G401 (cell line): ENCODE measurements around the gene NSD1. TPM values are rescaled to one million over a fixed set of nuclear protein-coding genes. Genes with fewer than 3 reads are reported as not detected.

ENCODE experiments used
- DNase-seq: peaks from one replicate; pipeline ENCODE4 v3.0.0-alpha.2; 2015; ENCODE audit warnings: low spot score
- in situ Hi-C: cut with HindIII; loops from 2 replicates; pipeline ENCODE4 v1.10.0; 2016; ENCODE audit warnings: low sequenced_read_pairs, mixed read lengths
- total RNA-seq: library from RNA; depleted of rRNA; stranded (reverse); fragments of >200 nt; shearing (Covaris generic); gene quantifications from 2 replicates; pipeline ENCODE4 v1.2.3, GENCODE V29; 2014

NSD1 gene
- total RNA-seq, 1 experiment from 2014 or later: 32.1 TPM

DNA sequence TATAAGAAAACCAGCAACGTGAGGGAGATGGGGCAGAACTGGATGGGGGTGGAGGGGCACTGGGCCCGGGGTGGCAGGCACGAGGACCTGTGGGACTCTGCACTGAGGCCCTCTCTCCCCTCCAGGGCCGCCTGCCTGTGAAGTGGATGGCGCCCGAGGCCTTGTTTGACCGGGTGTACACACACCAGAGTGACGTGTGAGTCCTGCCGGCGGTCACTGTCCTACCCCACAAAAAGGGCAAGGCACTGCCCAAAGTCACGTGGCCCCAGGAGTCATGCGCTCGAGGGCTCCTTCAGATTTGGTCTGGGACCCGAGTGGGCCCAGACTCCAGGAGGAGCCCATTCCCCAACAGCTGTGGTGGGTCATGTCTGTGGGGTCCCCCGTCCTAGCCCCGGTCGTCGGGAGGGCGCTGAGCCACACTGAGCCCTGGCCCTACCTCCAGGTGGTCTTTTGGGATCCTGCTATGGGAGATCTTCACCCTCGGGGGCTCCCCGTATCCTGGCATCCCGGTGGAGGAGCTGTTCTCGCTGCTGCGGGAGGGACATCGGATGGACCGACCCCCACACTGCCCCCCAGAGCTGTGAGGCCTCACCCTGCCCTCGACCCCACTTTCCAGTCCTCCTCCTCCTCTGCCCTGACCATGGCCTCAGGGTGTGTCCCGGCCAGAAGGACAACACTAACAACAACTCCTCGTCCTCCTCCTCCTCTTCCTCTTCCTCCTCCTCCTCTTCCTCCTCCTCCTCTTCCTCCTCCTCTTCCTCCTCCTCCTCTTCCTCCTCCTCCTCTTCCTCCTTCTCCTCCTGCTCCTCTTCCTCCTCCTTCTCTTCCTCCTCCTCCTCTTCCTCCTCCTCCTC is 37.2 kb upstream of the NSD1 start:
- no peak for DNase-seq
- in situ Hi-C loops: no loop called here

DNA sequence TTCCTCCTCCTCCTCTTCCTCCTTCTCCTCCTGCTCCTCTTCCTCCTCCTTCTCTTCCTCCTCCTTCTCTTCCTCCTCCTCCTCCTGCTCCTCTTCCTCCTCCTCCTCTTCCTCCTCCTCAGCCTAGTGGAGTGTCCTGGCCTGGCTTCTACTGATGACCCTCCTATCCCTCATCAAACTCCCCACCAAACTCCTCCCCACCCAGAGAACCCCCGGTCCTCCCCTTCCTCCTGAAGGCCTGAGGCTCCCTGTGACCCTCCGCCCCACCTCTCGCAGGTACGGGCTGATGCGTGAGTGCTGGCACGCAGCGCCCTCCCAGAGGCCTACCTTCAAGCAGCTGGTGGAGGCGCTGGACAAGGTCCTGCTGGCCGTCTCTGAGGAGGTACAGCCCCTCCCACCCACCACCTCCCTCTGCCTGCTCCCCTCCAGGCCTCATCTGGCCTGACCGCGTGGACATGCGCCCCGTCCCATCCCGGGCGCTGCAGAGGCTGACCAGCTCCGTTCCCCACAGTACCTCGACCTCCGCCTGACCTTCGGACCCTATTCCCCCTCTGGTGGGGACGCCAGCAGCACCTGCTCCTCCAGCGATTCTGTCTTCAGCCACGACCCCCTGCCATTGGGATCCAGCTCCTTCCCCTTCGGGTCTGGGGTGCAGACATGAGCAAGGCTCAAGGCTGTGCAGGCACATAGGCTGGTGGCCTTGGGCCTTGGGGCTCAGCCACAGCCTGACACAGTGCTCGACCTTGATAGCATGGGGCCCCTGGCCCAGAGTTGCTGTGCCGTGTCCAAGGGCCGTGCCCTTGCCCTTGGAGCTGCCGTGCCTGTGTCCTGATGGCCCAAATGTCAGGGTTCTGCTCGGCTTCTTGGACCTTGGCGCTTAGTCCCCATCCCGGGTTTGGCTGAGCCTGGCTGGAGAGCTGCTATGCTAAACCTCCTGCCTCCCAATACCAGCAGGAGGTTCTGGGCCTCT is 36.3 kb upstream of the NSD1 start:
- in situ Hi-C loops: no loop called here
- DNase-seq: no peak

GRCh38 chr5:177098120-177098469 is 35.5 kb upstream of the NSD1 start:
- no peak for DNase-seq
- in situ Hi-C loops: no loop called here

- in situ Hi-C loops: no loop called here
- DNase-seq: no peak
Measured at GRCh38 chr5:177098470-177099141, 35.0 kb upstream of the NSD1 start.

DNA sequence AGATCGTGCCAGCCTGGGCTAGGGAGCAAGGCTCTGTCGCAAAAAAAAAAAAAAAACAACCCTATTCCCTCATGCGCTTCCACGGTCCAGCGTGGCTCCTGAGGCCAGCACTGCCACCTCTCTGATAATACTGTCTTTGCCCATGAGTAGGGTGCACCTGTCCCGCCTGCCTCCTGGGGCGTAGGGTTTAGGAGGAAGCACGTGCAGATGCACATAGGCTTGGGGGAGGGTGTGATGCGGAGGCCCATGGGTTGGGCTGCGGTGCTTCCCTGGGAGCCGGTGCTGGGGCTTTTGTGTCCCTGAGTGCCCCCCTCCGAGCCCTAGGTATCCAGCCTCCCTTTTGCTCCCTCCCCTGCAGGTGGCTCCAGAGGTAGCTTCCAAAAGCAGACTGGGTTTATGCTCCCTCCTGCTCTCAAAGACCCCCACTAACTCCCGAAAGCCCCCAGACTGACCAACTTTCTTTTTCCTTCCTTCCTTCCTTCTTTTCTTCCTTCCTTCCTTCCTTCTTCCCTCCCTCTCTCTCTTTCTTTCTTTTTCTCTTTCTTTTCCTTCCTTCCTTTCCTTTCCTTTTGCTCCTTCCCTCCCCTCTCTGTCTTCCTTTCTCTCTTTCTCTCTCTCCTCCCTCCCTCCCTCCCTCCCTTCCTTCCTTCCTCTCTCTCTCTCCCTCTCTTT is 34.0 kb upstream of the NSD1 start:
- in situ Hi-C loops: no loop called here
- no peak for DNase-seq

DNA sequence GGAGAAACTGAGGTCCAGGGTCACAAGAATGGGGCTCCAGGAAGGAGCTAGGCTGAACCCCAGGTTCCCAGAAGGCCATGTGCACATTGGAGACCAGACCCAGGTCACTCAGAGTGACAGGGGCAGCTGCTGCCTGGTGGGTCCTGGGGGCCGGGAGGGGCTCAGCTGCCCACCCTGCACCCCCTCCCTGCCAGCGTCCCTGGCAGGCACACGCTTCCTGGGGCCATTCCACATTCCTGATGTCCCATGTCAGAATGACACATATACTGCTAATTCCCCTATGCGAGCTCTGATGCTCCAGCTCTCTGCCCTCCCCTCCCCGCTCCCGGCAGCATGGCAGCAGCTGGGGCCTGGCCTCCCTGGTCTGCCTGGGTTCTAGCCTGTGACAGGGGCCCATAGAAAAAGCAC is 32.9 kb upstream of the NSD1 start:
- DNase-seq: no peak
- in situ Hi-C loops: no loop called here

GRCh38 chr5:177103523-177104253 is 29.9 kb upstream of the NSD1 start:
- DNase-seq: no peak

DNA sequence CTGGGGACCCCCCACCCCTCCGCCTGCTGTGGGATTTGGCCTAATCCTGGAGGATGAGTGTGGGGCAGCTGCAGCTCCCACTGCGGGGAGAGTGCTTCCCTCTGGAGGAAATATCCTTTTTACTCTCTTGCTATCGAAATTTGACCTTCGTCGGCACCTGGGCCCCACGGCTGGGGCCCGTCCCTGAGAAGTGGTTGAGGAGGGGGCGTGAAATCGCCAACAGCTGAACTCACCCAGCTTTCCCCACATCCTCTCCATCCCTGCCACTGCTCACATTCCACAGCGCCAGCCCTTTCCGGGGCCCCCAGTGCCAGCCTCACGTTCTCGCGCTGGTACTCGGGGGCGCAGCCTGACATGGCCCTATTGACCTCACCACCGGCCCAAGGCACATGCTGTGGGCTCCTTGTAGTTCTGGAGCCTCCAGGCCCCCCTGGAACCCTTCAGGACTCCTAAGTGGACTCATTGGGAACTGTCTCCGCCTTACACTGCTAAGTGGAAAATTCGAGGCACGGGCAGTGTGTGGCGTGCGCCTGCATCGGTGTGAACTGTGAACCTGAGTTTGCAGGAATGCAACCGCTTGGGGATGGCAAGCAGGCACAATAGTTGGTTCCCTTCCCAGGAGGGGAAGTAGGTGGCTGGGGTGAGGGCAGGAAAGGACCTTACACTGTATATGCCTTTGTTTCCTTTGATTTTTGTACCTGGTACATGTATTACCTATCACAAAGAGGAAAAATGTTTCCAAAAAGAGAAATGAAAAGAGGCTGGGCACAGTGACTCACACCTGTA is 27.7 kb upstream of the NSD1 start:
- no peak for DNase-seq
- in situ Hi-C loops: no loop called here

More at GRCh38 chr5:177103523-177104253, 29.9 kb upstream of the NSD1 start:
- in situ Hi-C loops: no loop called here

DNA sequence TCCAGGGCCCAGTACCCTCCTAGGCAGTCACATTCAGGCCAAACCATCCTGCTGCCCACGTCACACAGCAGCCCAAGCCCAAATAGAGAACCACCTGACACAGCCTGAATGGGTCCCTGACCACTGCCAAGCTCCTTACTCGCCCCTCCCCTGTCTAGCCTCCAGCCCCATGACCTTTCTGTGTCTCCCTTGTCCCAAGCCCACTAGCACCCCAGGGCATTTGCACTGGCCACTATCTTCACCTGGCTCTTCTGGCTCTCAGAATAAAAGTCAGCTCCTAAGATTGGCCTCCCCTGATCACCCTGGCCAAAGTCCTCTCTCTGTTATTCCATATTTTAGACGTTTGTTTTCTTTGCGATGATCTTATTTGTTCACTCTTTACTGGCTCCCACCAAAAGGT is 26.4 kb upstream of the NSD1 start:
- no peak for DNase-seq
- in situ Hi-C loops: no loop called here

- in situ Hi-C loops: no loop called here
Measured at GRCh38 chr5:177109810-177110209, 23.8 kb upstream of the NSD1 start.

GRCh38 chr5:177111720-177112394 is 21.7 kb upstream of the NSD1 start:
- peak; percentile 60 for DNase-seq
- in situ Hi-C loops: no loop called here

More at GRCh38 chr5:177109810-177110209, 23.8 kb upstream of the NSD1 start:
- no peak for DNase-seq

GRCh38 chr5:177112589-177113220 is 20.9 kb upstream of the NSD1 start:
- no peak for DNase-seq
- in situ Hi-C loops: no loop called here

GRCh38 chr5:177113566-177114424 is 19.8 kb upstream of the NSD1 start:
- in situ Hi-C loops: no loop called here
- peak; percentile 87 for DNase-seq

DNA sequence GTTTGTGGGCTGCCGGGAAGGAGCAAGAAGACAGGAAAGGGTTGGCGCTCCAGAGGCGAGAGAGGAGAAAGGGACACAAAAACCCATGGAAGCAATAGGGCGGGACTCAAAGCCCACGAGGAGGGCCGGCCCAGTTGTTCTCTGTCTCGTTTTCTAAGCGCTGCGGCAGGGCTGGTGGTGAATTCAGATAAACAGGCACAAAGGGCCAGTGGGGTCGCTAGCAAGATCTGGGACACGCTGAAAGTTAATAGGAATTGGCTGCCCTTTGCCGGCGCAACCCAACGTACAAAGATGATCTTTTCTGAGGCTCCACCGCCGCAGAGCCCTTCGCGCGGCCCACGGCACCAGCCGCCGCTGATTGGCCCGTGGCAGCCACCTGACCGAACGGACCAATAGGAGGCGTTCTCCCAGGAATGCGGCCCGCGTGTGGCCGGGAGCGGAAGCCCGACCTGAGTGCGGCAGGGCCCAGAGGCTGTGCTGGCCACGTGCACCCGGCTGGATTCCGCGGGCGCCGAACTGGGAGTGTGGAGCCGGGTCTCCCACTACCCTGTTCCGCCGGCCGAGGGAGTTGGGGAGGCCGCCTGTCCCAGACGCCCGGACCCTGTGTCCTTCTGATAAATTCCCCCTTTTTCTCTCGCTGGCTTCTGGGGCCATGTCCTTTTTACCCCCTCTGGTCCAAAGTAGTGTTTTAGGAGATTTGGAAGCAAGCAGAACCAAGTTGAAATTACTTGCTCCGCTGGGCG is 16.8 kb upstream of the NSD1 start:
- peak; percentile 84 for DNase-seq
- in situ Hi-C loops: no loop called here

DNA sequence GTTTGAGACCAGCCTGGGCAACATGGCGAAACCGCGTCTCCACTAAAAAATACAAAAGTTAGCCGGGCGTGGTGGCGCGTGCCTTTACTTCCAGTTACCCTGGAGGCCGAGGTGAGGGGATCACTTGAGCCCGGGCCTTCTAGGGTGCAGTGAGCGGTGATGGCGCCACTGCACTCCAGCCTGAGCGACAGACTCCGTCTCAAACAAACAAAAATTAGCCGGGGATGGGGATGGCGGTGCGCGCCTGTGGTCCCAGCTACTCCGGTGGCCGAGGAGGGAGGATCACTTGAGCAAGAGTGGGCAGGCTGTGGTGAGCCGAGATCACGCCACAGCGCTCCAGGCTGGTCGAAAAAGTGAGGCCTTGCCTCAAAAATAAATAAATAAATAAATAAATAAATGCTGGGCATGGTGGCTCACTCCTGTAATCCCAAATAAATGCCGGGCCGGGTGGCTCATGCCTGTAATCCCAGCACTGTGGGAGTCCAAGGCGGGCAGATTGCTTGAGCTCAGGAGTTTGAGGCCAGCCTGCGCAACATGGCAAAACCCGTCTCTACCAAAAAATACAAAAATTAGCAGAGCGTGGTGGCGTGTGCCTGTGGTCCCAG is 16.0 kb upstream of the NSD1 start:
- DNase-seq: no peak
- in situ Hi-C loops: no loop called here
